Prostate gland (tissue), 2 donors: ENCODE data around the gene ZBTB4.

Source experiments
- CTCF ChIP-seq, 4 experiments: fragments of 200-600 bp in 2 of 4; fragments of 450-650 bp in 2 of 4; sonication (generic) in 2 of 4; IDR thresholded peaks; 1 replicate in 3 of 4; 2 replicates in 1 of 4; pipeline ENCODE4 v1.5.1; 2016 to 2019; ENCODE audit warnings: antibody characterized with exemption in 4 of 4, mild to moderate bottlenecking in 2 of 4, moderate library complexity in 2 of 4
- POLR2A ChIP-seq: fragments of 450-650 bp; IDR thresholded peaks from one replicate; pipeline ENCODE4 v1.6.1; 2016; ENCODE audit warnings: antibody characterized with exemption, mild to moderate bottlenecking

- TF ChIP-seq CTCF (IDR thresholded peaks at IDR 0.05) = no peak
- TF ChIP-seq POLR2A = no peak
Observed at GRCh38 chr17:7413346-7413985, 66.0 kb downstream of the ZBTB4 start.
